GM13976 (cell line): ENCODE measurements around the gene GET4.

ENCODE experiments used
- DNase-seq: peaks from one replicate; pipeline ENCODE4 v3.0.0; 2012; ENCODE audit warnings: low spot score
- in situ Hi-C: fragments of 300-500 bp; cut with MboI; formaldehyde crosslinking; loops from one replicate; pipeline ENCODE4 v1.12.0; 2022; ENCODE audit warnings: low sequenced_read_pairs, mixed read lengths, inconsistent platforms; ENCODE audit not compliant: unreplicated experiment
- TF ChIP-seq, protein P1 (sequence below): IDR thresholded peaks from 2 replicates; pipeline ENCODE4 v1.5.1; 2012; ENCODE audit warnings: borderline replicate concordance, mild to moderate bottlenecking; ENCODE audit not compliant: insufficient read depth; ENCODE audit errors: extremely low read depth, missing control alignments, control extremely low read depth

The GET4 gene

DNA sequence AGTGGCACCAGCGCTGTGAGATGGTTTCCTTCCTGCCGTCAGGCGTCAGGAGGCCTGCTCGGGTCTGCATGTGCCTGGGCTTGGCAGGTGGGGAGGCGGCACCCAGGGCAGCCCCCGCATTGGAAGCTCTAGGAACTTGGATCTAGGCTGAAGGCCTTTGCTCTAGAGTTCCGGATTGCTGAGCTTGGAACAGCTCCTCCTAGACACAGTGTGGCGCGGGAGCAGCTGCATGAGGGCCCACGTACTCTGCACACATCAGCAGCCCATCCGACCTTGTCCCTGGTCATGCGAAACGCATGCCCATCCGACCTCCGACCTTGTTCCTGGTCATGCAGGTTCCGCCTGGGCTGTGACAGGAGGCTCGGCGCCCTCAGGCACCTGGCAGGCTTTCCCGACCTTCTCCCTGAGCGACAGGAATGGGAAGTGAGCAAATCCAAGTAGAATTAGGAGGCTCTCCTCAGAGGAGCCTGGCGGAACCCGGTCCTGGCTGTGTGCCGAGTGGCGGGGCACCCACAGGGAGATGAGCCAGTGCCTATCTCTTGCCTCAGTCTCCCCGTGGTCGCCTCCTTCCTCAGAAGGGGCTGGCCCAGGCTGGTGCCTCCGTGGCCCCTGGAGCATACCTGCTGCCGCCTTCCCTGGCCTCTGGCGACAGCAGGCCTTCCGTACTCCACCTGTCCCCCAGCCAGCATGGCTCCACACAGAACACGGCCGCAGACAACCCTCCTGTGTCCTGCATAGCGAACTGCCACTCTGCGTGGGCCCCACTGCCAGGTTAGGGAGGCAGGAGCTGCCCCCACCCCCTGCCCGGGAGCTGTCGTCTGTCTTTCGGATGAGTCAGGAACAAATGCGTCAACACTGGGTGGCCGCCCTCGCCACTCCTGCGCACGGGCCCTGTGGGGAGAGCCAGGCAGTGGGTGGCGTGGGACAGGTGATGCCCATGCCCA, 12.0 kb downstream of the GET4 start:
- TF ChIP-seq, protein P1, sequence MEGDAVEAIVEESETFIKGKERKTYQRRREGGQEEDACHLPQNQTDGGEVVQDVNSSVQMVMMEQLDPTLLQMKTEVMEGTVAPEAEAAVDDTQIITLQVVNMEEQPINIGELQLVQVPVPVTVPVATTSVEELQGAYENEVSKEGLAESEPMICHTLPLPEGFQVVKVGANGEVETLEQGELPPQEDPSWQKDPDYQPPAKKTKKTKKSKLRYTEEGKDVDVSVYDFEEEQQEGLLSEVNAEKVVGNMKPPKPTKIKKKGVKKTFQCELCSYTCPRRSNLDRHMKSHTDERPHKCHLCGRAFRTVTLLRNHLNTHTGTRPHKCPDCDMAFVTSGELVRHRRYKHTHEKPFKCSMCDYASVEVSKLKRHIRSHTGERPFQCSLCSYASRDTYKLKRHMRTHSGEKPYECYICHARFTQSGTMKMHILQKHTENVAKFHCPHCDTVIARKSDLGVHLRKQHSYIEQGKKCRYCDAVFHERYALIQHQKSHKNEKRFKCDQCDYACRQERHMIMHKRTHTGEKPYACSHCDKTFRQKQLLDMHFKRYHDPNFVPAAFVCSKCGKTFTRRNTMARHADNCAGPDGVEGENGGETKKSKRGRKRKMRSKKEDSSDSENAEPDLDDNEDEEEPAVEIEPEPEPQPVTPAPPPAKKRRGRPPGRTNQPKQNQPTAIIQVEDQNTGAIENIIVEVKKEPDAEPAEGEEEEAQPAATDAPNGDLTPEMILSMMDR: no peak
- in situ Hi-C loops: no loop called here
- DNase-seq: no peak

DNA sequence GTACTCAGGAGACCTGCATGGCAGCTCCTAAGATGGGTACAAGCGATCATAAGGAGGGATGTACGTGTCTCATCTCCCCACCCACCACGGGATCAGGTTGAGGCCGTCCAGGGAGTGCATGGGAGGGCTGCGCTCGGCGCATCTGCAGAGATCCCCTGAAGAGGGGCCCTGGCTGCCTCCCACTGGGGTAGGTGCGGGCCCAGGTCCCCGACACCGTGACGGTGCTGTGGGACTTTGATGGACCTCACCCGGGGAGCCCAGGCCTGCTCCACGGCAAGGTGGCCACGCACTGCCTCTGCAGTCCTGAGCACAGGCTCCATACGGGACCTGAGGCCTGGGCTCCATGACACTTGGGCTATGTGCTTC, 12.7 kb downstream of the GET4 start:
- DNase-seq: no peak
- in situ Hi-C loops: no loop called here
- TF ChIP-seq, protein P1: no peak

DNA sequence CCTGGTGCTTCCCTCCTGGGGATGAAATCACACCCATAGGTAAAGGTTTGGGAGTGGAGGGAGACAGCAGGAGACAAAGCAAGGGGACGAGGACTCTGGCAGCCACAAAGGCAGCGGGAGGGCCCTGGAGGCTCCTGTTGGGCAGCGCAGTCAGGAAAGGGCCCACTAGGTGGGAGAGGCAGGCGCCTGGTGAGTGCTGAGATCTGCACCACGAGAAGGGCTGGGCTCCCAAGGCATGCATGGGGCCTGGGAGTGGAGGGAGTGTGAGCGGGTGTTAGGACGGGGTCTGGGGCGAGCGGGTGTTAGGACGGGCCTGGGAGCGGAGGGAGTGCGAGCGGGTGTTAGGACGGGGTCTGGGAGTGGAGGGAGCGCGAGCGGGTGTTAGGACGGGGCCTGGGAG, 13.0 kb downstream of the GET4 start:
- TF ChIP-seq, protein P1: no peak
- in situ Hi-C loops: no loop called here
- no peak for DNase-seq

- in situ Hi-C loops: no loop called here
- no peak for DNase-seq
- TF ChIP-seq, protein P1: no peak
Measured at GRCh38 chr7:890868-891267, 14.5 kb downstream of the GET4 start.

DNA sequence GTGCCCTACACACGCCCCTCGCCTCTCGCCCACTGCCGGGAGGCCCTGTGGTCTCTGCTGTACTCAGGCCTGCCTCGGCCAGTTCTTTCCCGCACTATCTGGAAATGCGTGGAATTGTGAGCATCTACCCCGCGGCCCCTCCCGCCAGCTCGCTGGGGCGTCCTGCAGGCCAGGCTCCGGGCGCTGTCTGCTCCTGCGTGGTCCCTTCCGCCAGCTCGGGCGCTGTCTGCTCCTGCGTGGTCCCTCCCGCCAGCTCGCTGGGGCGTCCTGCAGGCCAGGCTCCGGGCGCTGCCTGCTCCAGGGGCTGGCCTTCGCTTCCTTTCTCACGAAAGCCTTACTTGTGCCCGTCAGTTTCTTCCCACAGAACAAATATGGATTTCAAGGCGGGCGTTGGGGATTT, 14.9 kb downstream of the GET4 start:
- DNase-seq: no peak
- TF ChIP-seq, protein P1: no peak
- in situ Hi-C loops: no loop called here

GRCh38 chr7:891805-892204, 15.5 kb downstream of the GET4 start:
- in situ Hi-C loops: no loop called here
- TF ChIP-seq, protein P1: no peak
- DNase-seq: no peak
